Parathyroid adenoma (tissue), 2 donors: ENCODE measurements around the gene NRXN3.

Source experiments
- H2AFZ ChIP-seq: fragments of 300-600 bp; sonication (generic); one replicate; pipeline ENCODE4 v1.7.0; 2017; ENCODE audit warnings: antibody characterized with exemption, mild to moderate bottlenecking
- H3K27ac ChIP-seq: fragments of 300-600 bp; sonication (generic); one replicate; pipeline ENCODE4 v1.7.0; 2017
- H3K27me3 ChIP-seq: fragments of 300-600 bp; sonication (generic); one replicate; pipeline ENCODE4 v1.7.0; 2017; ENCODE audit warnings: low read length; ENCODE audit not compliant: control insufficient read depth, insufficient read depth
- H3K36me3 ChIP-seq: fragments of 300-600 bp; sonication (generic); one replicate; pipeline ENCODE4 v1.7.0; 2017; ENCODE audit warnings: low read length; ENCODE audit not compliant: control insufficient read depth, insufficient read depth
- H3K4me1 ChIP-seq: fragments of 300-600 bp; sonication (generic); one replicate; pipeline ENCODE4 v1.7.0; 2017; ENCODE audit warnings: control low read depth
- H3K4me2 ChIP-seq: fragments of 300-600 bp; sonication (generic); one replicate; pipeline ENCODE4 v1.7.0; 2017; ENCODE audit warnings: low read length
- H3K4me3 ChIP-seq: fragments of 300-600 bp; sonication (generic); one replicate; pipeline ENCODE4 v1.7.0; 2017; ENCODE audit warnings: low read depth, low read length
- H3K79me2 ChIP-seq: fragments of 300-600 bp; sonication (generic); one replicate; pipeline ENCODE4 v1.7.0; 2017; ENCODE audit warnings: control low read depth
- H3K9ac ChIP-seq: fragments of 300-600 bp; sonication (generic); one replicate; pipeline ENCODE4 v1.7.0; 2017; ENCODE audit warnings: mild to moderate bottlenecking
- H3K9me3 ChIP-seq: fragments of 300-600 bp; sonication (generic); one replicate; pipeline ENCODE4 v1.7.0; 2017; ENCODE audit warnings: low read length; ENCODE audit not compliant: control insufficient read depth
- TF ChIP-seq, protein P1 (sequence below): fragments of 300-600 bp; sonication (generic); IDR thresholded peaks from one replicate; pipeline ENCODE4 v1.7.0; 2017; ENCODE audit warnings: antibody characterized with exemption, mild to moderate bottlenecking
- donor health status: primary hyperparathyroidism.

Gene NRXN3

DNA sequence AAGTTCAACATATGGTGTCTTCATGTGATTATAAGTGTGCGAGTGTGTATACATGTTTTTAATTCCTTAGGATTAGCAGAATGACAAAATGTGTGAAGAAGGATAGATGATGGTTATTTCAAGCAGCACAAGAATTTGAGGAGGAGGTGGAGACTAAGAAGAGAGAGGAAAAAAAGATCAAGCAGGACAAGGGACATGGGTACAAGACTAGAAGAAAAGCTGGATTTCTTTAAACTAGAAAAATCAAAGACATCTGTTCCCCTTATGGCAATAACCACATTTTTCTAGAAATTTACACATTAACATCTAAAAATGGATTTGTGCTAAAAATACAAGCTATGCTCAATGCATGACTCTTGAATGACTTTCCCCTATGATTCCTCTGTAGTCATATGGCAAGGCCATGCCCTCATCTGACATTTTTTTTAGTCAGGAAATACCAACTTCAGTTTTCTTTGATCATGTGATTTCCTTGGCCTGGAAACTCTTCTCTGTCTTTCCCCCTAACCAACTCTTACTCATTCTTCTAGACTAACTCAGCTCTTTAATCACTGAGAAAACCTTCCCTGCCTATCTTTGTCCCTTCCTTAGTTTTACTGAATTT, 435.8 kb downstream of the NRXN3 start:
- Histone ChIP-seq H3K27ac (no peak overlapping the region), H2AFZ (no peak overlapping the region), H3K4me2 (no peak overlapping the region), H3K9me3 (no peaks in the 10 kb centered on the region), H3K9ac (no peak overlapping the region), H3K27me3 (no peaks in the 10 kb centered on the region), H3K36me3 (no peaks in the 10 kb centered on the region), H3K4me3 (no peak overlapping the region), H3K4me1 (no peaks in the 10 kb centered on the region), H3K79me2 (no peaks in the 10 kb centered on the region)
- TF ChIP-seq, protein P1, sequence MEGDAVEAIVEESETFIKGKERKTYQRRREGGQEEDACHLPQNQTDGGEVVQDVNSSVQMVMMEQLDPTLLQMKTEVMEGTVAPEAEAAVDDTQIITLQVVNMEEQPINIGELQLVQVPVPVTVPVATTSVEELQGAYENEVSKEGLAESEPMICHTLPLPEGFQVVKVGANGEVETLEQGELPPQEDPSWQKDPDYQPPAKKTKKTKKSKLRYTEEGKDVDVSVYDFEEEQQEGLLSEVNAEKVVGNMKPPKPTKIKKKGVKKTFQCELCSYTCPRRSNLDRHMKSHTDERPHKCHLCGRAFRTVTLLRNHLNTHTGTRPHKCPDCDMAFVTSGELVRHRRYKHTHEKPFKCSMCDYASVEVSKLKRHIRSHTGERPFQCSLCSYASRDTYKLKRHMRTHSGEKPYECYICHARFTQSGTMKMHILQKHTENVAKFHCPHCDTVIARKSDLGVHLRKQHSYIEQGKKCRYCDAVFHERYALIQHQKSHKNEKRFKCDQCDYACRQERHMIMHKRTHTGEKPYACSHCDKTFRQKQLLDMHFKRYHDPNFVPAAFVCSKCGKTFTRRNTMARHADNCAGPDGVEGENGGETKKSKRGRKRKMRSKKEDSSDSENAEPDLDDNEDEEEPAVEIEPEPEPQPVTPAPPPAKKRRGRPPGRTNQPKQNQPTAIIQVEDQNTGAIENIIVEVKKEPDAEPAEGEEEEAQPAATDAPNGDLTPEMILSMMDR, result no peak

DNA sequence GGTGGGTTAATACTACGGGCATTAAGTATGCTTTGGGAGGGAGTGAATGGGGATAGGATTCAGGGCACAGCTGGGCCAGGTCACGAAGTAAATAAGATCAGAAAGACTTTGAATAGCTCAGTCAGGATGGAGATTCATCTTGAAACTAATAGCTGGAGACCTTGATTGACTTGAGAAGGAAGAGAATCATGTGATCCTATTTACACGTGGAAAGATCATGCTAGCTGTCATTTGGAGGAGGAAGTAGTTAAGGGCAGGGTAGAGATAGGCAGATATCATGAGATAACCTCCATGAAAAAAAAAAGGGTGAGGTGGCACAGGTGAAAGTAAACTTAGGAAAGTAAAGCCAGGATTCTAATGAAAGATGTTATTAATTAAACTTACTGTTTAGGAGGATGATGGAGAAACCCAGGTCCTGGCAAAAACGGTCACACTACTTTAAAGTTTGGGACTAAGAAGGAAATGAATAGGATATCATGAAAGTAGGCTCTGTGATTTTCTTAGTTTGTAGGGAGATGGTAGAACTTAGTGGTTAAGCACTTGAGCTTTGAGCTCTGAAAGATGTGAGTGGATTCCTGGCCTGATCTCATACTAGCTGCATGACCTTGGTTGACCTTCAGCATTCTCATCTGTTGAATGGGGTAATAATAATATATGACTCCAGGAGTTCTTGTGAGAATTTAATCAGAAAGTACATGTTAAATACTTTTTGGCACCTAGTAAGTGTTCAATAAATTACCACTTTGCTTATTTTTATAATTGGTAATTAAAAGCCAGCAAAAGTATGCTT, 439.0 kb downstream of the NRXN3 start:
- Histone ChIP-seq H3K4me3 (no peak overlapping the region), H3K27me3 (no peaks in the 10 kb centered on the region), H3K79me2 (no peaks in the 10 kb centered on the region), H2AFZ (no peak overlapping the region), H3K36me3 (no peaks in the 10 kb centered on the region), H3K4me2 (no peak overlapping the region), H3K27ac (no peak overlapping the region), H3K4me1 (no peaks in the 10 kb centered on the region), H3K9ac (no peak overlapping the region), H3K9me3 (no peaks in the 10 kb centered on the region)
- TF ChIP-seq, protein P1, result no peak

DNA sequence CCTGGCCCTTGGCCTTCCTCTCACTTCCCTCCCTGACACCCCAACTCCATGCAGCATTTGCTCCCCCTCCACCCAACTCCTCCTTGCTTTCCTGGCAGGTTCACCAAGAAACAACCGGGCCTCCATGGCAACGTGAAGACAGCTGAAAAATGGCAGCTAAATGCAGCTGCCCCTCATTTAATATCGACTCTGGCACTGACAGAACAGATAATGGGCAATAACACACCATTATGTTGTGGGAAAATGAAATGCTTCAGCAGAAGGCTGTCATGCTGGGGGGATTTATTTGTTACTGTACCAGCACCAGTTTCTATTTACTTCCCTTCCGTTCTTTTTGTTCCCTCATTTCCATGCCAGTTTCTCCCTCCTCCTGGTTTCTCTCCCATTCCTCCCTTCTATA, 440.8 kb downstream of the NRXN3 start:
- no peak overlapping the region for H3K27ac ChIP-seq
- H3K9me3 ChIP-seq, result no peaks in the 10 kb centered on the region
- H3K4me2 ChIP-seq, result no peak overlapping the region
- H3K27me3 ChIP-seq, result no peaks in the 10 kb centered on the region
- H3K4me1 ChIP-seq, result no peaks in the 10 kb centered on the region
- TF ChIP-seq, protein P1, result no peak
- H3K36me3 ChIP-seq, result no peaks in the 10 kb centered on the region
- no peaks in the 10 kb centered on the region for H3K79me2 ChIP-seq
- no peak overlapping the region for H3K4me3 ChIP-seq
- H2AFZ ChIP-seq, result no peak overlapping the region
- H3K9ac ChIP-seq, result no peak overlapping the region

DNA sequence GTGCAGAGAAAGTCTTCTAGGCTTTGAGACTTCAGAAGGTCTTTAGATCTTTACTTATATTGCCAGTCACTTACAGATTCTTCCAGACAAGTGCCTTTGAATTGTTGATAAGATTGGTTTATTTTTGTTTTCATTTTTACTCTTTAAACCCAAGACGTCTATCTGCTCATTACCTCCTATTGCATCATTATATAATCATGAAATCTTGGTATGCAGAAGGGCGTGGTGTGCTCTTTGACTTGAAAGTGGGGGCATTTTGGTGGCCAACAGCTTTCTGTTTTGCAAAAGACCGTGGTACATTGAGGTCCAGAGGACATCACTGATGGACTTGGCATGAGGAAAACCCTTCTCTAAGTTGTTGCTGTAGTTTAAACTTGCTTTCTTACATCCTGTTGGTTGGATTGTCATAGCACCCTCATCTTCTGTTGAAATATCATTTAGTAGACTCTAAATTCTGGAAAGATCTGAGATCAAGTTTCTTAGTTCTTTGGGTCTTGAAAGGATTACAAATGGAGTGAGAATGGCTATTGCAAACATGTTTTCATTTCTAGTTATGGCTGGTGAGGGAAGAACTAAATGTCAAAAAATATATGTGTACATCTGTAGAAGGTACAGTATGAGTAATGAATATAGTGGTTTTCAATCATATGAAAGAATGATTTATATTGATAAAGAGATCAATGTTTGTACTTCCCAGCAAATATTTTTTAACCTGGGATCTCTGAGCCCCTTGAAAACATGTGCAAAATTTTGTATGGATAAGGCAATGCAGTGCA, 441.8 kb downstream of the NRXN3 start:
- TF ChIP-seq, protein P1, result no peak
- no peak overlapping the region for H2AFZ ChIP-seq
- no peak overlapping the region for H3K27ac ChIP-seq

More for the DNA sequence above, 441.8 kb downstream of the NRXN3 start:
- H3K4me3 ChIP-seq, result no peak overlapping the region
- H3K4me2 ChIP-seq, result no peak overlapping the region
- no peaks in the 10 kb centered on the region for H3K9me3 ChIP-seq
- H3K79me2 ChIP-seq, result no peaks in the 10 kb centered on the region
- H3K4me1 ChIP-seq, result no peaks in the 10 kb centered on the region
- no peaks in the 10 kb centered on the region for H3K36me3 ChIP-seq
- H3K9ac ChIP-seq, result no peak overlapping the region
- H3K27me3 ChIP-seq, result no peaks in the 10 kb centered on the region
